H1 (cell line): ENCODE results near the gene DNAJB12. TPM values are rescaled to one million over a fixed set of nuclear protein-coding genes. Genes with fewer than 3 reads are reported as not detected.

Experiments
- ASH2L ChIP-seq: fragments of 200-600, 300-600 bp; sonication (generic); IDR thresholded peaks from one replicate; pipeline ENCODE4 v1.7.1; 2017; ENCODE audit warnings: low read length
- CTBP2 ChIP-seq: IDR thresholded peaks from 2 replicates; pipeline ENCODE4 v1.7.0; 2011; ENCODE audit warnings: borderline replicate concordance, mild to moderate bottlenecking, moderate library complexity, mixed read lengths, low read length; ENCODE audit not compliant: insufficient read depth, insufficient read length
- GTF2F1 ChIP-seq: IDR thresholded peaks from 2 replicates; pipeline ENCODE4 v1.6.1; 2012; ENCODE audit warnings: low read depth, low read length, improper control_type of control experiment, borderline replicate concordance
- POLR2A ChIP-seq, 2 experiments: IDR thresholded peaks; 1 replicate in 1 of 2; 2 replicates in 1 of 2; pipeline ENCODE4 v1.6.1; 2011; ENCODE audit warnings: low read depth in 2 of 2, low read length in 2 of 2, mild to moderate bottlenecking in 2 of 2; ENCODE audit errors: control extremely low read depth in 1 of 2
- POU5F1 ChIP-seq: IDR thresholded peaks from 2 replicates; pipeline ENCODE4 v1.6.1; 2011; ENCODE audit warnings: low read depth, mild to moderate bottlenecking, low read length, moderate library complexity
- RAD21 ChIP-seq, 2 experiments: IDR thresholded peaks in 1 of 2; conservative IDR thresholded peaks in 1 of 2; 2 replicates each; pipeline ENCODE4 v1.6.1; 2011; ENCODE audit warnings: low read depth in 2 of 2, low read length in 2 of 2, improper control_type of control experiment in 1 of 2, inconsistent platforms in 1 of 2, mild to moderate bottlenecking in 1 of 2, moderate library complexity in 1 of 2
- RFX5 ChIP-seq: IDR thresholded peaks from 2 replicates; pipeline ENCODE4 v1.6.1; 2011; ENCODE audit warnings: low read depth, low read length, improper control_type of control experiment, borderline replicate concordance
- SIX5 ChIP-seq: IDR thresholded peaks from 2 replicates; pipeline ENCODE4 v1.6.1; 2011; ENCODE audit warnings: mild to moderate bottlenecking, low read depth, low read length
- polyA plus RNA-seq, 7 experiments: library from polyadenylated mRNA; depleted of rRNA in 3 of 7; stranded (reverse) in 5 of 7; unstranded in 2 of 7; fragments of >200 nt in 5 of 7; fragments of 200-250 nt in 2 of 7; gene quantifications; 1 replicate in 5 of 7; 2 replicates in 1 of 7; 4 replicates in 1 of 7; pipeline versions ENCODE4 v1.2.1 to v1.2.3, GENCODE V29; 2011 to 2013; ENCODE audit warnings: missing spikeins in 2 of 7, mixed read lengths in 2 of 7
- total RNA-seq: library from RNA; stranded (reverse); fragmentation: NEBNext Ultra II Directional; extraction: Animal tissue kit (Norgen Biotek cat#: 25700); gene quantifications from 2 replicates; pipeline ENCODE4 v1.2.1, GENCODE V29; 2021
- TF ChIP-seq, protein P1 (sequence below): fragments of 300-600 bp; sonication (generic); IDR thresholded peaks from 2 replicates; pipeline ENCODE4 v1.7.1; 2012; ENCODE audit warnings: low read length, moderate library complexity, mild to moderate bottlenecking, inconsistent platforms; ENCODE audit not compliant: insufficient replicate concordance
- TF ChIP-seq, protein P2 (sequence below): IDR thresholded peaks from 2 replicates; pipeline ENCODE4 v1.6.1; 2012; ENCODE audit warnings: low read length, inconsistent platforms

Gene DNAJB12
- total and polyA plus RNA-seq, 2 of the 8 experiments (the other 6 are each of a cell fraction or from before 2014, with no cell fraction given): 10.8 to 20.5 TPM

DNA sequence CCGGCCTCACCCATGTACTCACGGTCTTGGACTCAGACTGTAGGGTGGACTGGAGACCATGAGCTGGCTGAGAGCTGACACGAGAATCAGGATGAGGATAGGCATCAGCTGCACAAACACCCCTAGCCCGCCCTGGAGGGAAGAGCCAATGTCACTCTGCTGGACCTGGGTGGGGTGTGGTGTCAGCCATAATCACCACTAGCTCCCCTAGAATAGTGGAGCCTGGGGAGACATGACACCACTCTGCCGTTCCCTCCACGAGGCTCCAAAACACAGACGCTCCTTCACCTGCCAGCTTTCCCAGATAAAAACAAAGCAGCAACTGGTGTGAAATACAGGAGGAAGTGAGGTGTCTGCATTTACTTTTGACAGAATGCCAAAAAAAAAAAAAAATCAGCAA lies 16.5 kb downstream of the DNAJB12 start (continued):
- TF ChIP-seq, protein P1, sequence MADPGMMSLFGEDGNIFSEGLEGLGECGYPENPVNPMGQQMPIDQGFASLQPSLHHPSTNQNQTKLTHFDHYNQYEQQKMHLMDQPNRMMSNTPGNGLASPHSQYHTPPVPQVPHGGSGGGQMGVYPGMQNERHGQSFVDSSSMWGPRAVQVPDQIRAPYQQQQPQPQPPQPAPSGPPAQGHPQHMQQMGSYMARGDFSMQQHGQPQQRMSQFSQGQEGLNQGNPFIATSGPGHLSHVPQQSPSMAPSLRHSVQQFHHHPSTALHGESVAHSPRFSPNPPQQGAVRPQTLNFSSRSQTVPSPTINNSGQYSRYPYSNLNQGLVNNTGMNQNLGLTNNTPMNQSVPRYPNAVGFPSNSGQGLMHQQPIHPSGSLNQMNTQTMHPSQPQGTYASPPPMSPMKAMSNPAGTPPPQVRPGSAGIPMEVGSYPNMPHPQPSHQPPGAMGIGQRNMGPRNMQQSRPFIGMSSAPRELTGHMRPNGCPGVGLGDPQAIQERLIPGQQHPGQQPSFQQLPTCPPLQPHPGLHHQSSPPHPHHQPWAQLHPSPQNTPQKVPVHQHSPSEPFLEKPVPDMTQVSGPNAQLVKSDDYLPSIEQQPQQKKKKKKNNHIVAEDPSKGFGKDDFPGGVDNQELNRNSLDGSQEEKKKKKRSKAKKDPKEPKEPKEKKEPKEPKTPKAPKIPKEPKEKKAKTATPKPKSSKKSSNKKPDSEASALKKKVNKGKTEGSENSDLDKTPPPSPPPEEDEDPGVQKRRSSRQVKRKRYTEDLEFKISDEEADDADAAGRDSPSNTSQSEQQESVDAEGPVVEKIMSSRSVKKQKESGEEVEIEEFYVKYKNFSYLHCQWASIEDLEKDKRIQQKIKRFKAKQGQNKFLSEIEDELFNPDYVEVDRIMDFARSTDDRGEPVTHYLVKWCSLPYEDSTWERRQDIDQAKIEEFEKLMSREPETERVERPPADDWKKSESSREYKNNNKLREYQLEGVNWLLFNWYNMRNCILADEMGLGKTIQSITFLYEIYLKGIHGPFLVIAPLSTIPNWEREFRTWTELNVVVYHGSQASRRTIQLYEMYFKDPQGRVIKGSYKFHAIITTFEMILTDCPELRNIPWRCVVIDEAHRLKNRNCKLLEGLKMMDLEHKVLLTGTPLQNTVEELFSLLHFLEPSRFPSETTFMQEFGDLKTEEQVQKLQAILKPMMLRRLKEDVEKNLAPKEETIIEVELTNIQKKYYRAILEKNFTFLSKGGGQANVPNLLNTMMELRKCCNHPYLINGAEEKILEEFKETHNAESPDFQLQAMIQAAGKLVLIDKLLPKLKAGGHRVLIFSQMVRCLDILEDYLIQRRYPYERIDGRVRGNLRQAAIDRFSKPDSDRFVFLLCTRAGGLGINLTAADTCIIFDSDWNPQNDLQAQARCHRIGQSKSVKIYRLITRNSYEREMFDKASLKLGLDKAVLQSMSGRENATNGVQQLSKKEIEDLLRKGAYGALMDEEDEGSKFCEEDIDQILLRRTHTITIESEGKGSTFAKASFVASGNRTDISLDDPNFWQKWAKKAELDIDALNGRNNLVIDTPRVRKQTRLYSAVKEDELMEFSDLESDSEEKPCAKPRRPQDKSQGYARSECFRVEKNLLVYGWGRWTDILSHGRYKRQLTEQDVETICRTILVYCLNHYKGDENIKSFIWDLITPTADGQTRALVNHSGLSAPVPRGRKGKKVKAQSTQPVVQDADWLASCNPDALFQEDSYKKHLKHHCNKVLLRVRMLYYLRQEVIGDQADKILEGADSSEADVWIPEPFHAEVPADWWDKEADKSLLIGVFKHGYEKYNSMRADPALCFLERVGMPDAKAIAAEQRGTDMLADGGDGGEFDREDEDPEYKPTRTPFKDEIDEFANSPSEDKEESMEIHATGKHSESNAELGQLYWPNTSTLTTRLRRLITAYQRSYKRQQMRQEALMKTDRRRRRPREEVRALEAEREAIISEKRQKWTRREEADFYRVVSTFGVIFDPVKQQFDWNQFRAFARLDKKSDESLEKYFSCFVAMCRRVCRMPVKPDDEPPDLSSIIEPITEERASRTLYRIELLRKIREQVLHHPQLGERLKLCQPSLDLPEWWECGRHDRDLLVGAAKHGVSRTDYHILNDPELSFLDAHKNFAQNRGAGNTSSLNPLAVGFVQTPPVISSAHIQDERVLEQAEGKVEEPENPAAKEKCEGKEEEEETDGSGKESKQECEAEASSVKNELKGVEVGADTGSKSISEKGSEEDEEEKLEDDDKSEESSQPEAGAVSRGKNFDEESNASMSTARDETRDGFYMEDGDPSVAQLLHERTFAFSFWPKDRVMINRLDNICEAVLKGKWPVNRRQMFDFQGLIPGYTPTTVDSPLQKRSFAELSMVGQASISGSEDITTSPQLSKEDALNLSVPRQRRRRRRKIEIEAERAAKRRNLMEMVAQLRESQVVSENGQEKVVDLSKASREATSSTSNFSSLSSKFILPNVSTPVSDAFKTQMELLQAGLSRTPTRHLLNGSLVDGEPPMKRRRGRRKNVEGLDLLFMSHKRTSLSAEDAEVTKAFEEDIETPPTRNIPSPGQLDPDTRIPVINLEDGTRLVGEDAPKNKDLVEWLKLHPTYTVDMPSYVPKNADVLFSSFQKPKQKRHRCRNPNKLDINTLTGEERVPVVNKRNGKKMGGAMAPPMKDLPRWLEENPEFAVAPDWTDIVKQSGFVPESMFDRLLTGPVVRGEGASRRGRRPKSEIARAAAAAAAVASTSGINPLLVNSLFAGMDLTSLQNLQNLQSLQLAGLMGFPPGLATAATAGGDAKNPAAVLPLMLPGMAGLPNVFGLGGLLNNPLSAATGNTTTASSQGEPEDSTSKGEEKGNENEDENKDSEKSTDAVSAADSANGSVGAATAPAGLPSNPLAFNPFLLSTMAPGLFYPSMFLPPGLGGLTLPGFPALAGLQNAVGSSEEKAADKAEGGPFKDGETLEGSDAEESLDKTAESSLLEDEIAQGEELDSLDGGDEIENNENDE: no peak
- TF ChIP-seq POU5F1: no peak
- no peak for TF ChIP-seq RAD21 (IDR thresholded peaks at IDR 0.05 in 1 of 2, conservative IDR thresholded peaks at IDR 0.05 in 1 of 2; ENCODE audit: low read depth in 2 of 2, low read length in 2 of 2)
- no peak for TF ChIP-seq SIX5
- TF ChIP-seq, protein P2, sequence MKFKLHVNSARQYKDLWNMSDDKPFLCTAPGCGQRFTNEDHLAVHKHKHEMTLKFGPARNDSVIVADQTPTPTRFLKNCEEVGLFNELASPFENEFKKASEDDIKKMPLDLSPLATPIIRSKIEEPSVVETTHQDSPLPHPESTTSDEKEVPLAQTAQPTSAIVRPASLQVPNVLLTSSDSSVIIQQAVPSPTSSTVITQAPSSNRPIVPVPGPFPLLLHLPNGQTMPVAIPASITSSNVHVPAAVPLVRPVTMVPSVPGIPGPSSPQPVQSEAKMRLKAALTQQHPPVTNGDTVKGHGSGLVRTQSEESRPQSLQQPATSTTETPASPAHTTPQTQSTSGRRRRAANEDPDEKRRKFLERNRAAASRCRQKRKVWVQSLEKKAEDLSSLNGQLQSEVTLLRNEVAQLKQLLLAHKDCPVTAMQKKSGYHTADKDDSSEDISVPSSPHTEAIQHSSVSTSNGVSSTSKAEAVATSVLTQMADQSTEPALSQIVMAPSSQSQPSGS: no peak
- no peak for TF ChIP-seq RFX5
- no peak for TF ChIP-seq GTF2F1
- no peak for TF ChIP-seq CTBP2
- TF ChIP-seq POLR2A (IDR thresholded peaks at IDR 0.05; ENCODE audit: control extremely low read depth in 1 of 2, low read depth in 2 of 2, low read length in 2 of 2): no peak
- no peak for TF ChIP-seq ASH2L
